OCI-LY3 (cell line): ENCODE measurements around the gene SLC9A7.

Experiments used
- EZH2phosphoT487 ChIP-seq: fragments of 200-600 bp; shearing (Covaris generic); IDR thresholded peaks from 2 replicates; pipeline ENCODE4 v1.6.1; 2018; ENCODE audit warnings: antibody characterized with exemption, mixed run types, low read depth
- TF ChIP-seq, protein P1 (sequence below): fragments of 200-600, 300-600 bp; sonication (generic); IDR thresholded peaks from 2 replicates; pipeline ENCODE4 v1.5.1; 2014; ENCODE audit warnings: antibody characterized with exemption, low read length, low read depth

DNA sequence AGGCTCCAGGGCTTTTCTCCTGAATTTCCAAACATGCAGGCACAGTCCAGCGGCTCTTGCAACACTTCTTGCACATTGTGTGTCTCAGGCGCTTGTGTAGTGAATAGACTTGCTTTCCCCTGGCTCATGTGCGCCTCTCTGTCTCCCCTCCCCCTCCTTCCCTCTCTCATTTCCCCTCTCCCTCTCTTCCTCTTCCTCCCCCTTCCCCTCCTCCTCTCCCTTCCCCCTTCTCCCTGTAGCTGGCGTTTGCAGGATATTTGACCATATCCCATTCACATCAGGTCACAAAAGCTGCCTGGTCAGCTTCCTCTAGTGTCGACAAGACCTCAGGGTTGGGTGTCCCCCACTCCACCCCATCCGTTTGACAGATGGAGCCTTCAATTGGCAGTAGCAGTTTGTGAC, 182.9 kb downstream of the SLC9A7 start:
- TF ChIP-seq, protein P1, sequence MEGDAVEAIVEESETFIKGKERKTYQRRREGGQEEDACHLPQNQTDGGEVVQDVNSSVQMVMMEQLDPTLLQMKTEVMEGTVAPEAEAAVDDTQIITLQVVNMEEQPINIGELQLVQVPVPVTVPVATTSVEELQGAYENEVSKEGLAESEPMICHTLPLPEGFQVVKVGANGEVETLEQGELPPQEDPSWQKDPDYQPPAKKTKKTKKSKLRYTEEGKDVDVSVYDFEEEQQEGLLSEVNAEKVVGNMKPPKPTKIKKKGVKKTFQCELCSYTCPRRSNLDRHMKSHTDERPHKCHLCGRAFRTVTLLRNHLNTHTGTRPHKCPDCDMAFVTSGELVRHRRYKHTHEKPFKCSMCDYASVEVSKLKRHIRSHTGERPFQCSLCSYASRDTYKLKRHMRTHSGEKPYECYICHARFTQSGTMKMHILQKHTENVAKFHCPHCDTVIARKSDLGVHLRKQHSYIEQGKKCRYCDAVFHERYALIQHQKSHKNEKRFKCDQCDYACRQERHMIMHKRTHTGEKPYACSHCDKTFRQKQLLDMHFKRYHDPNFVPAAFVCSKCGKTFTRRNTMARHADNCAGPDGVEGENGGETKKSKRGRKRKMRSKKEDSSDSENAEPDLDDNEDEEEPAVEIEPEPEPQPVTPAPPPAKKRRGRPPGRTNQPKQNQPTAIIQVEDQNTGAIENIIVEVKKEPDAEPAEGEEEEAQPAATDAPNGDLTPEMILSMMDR, result no peak
- TF ChIP-seq EZH2phosphoT487, result no peak
